Mesenchymal stem cell (in vitro differentiated cells and primary cell): ENCODE data around the gene APOBEC4.

Experiments used
- DNase-seq: peaks from one replicate; pipeline ENCODE4 v3.0.0-alpha.2; 2013
- H2AFZ ChIP-seq: one replicate; pipeline ENCODE4 v1.6.1; 2013; ENCODE audit warnings: low read depth, mild to moderate bottlenecking, control low read depth, inconsistent platforms, low read length, moderate library complexity
- H2AK5ac ChIP-seq: 2 replicates; pipeline ENCODE4 v1.6.1; 2013; ENCODE audit warnings: low read length, moderate library complexity, mild to moderate bottlenecking, inconsistent platforms; ENCODE audit not compliant: severe bottlenecking
- H2BK120ac ChIP-seq: one replicate; pipeline ENCODE4 v1.6.1; 2013; ENCODE audit warnings: low read depth, mild to moderate bottlenecking, inconsistent platforms, low read length, moderate library complexity
- H2BK12ac ChIP-seq, 2 experiments: one replicate each; pipeline ENCODE4 v1.6.1; 2013; ENCODE audit warnings: inconsistent platforms in 2 of 2, low read length in 2 of 2, mild to moderate bottlenecking in 2 of 2, moderate library complexity in 2 of 2, control low read depth in 1 of 2
- H2BK15ac ChIP-seq: one replicate; pipeline ENCODE4 v1.6.1; 2013; ENCODE audit warnings: mild to moderate bottlenecking, low read depth, inconsistent platforms; ENCODE audit not compliant: poor library complexity, severe bottlenecking
- H2BK5ac ChIP-seq: 2 replicates; pipeline ENCODE4 v1.6.1; 2013; ENCODE audit warnings: low read depth, mild to moderate bottlenecking, low read length, control low read depth, inconsistent platforms; ENCODE audit not compliant: poor library complexity, severe bottlenecking
- H3K14ac ChIP-seq, 2 experiments: one replicate each; pipeline ENCODE4 v1.6.1; 2013; ENCODE audit warnings: inconsistent platforms in 2 of 2, low read length in 2 of 2, control low read depth in 1 of 2, mild to moderate bottlenecking in 1 of 2, moderate library complexity in 1 of 2
- H3K18ac ChIP-seq, 2 experiments: one replicate each; pipeline ENCODE4 v1.6.1; 2013; ENCODE audit warnings: inconsistent platforms in 2 of 2, low read length in 2 of 2, control low read depth in 1 of 2, low read depth in 1 of 2, mild to moderate bottlenecking in 1 of 2
- H3K23ac ChIP-seq, 2 experiments: one replicate each; pipeline ENCODE4 v1.6.1; 2013; ENCODE audit warnings: inconsistent platforms in 2 of 2, low read length in 2 of 2, mild to moderate bottlenecking in 2 of 2, moderate library complexity in 2 of 2, control low read depth in 1 of 2
- H3K27ac ChIP-seq: 2 replicates; pipeline ENCODE4 v1.5.1; 2013; ENCODE audit warnings: mild to moderate bottlenecking, moderate library complexity, low read length, control low read depth, inconsistent platforms; ENCODE audit not compliant: poor library complexity, severe bottlenecking
- H3K27me3 ChIP-seq, 2 experiments: 2 replicates each; pipeline versions ENCODE4 v1.6.1 to v1.7.0; 2013; ENCODE audit warnings: low read length in 2 of 2, mild to moderate bottlenecking in 2 of 2, moderate library complexity in 2 of 2, control low read depth in 1 of 2, inconsistent platforms in 1 of 2; ENCODE audit not compliant: control insufficient read depth in 1 of 2, insufficient read depth in 1 of 2
- H3K36me3 ChIP-seq, 2 experiments: 2 replicates each; pipeline versions ENCODE4 v1.6.1 to v1.7.0; 2013; ENCODE audit warnings: low read length in 2 of 2, control low read depth in 1 of 2, inconsistent platforms in 1 of 2, low read depth in 1 of 2, mild to moderate bottlenecking in 1 of 2; ENCODE audit not compliant: insufficient read depth in 2 of 2, control insufficient read depth in 1 of 2
- H3K4ac ChIP-seq, 2 experiments: one replicate each; pipeline ENCODE4 v1.6.1; 2013; ENCODE audit warnings: inconsistent platforms in 2 of 2, low read length in 2 of 2, mild to moderate bottlenecking in 2 of 2, moderate library complexity in 2 of 2, control low read depth in 1 of 2, low read depth in 1 of 2
- H3K4me1 ChIP-seq: 2 replicates; pipeline ENCODE4 v1.6.1; 2013; ENCODE audit warnings: low read depth, low read length, control low read depth; ENCODE audit not compliant: control insufficient read depth, insufficient read depth
- H3K4me2 ChIP-seq: 2 replicates; pipeline ENCODE4 v1.6.1; 2013; ENCODE audit warnings: low read length, mild to moderate bottlenecking, inconsistent platforms; ENCODE audit not compliant: poor library complexity, severe bottlenecking
- H3K4me3 ChIP-seq, 2 experiments: 2 replicates each; pipeline versions ENCODE4 v1.5.1 to v1.7.0; 2013; ENCODE audit warnings: low read length in 2 of 2, mild to moderate bottlenecking in 2 of 2, control low read depth in 1 of 2, low read depth in 1 of 2; ENCODE audit not compliant: insufficient read depth in 1 of 2
- H3K79me1 ChIP-seq: replicated peaks from 2 replicates; pipeline ENCODE4 v1.6.1; 2013; ENCODE audit warnings: mild to moderate bottlenecking, control low read depth, low read length, inconsistent platforms; ENCODE audit not compliant: poor library complexity, severe bottlenecking
- H3K9ac ChIP-seq: 2 replicates; pipeline ENCODE4 v1.7.0; 2013; ENCODE audit warnings: mild to moderate bottlenecking, low read length, moderate library complexity
- H3K9me3 ChIP-seq: 2 replicates; pipeline ENCODE4 v1.7.0; 2013; ENCODE audit warnings: mild to moderate bottlenecking, low read length; ENCODE audit not compliant: control insufficient read depth
- H4K8ac ChIP-seq: one replicate; pipeline ENCODE4 v1.6.1; 2013; ENCODE audit warnings: inconsistent platforms, mild to moderate bottlenecking, low read length, moderate library complexity
- H4K91ac ChIP-seq: one replicate; pipeline ENCODE4 v1.6.1; 2013; ENCODE audit warnings: mild to moderate bottlenecking, low read length, inconsistent platforms
- WGBS: methylation state at CpG from one replicate; pipeline ENCODE4 v1.1.7; 2013; ENCODE audit warnings: mixed read lengths; 5-methylcytosine and 5-hydroxymethylcytosine counted together

The APOBEC4 gene

DNA sequence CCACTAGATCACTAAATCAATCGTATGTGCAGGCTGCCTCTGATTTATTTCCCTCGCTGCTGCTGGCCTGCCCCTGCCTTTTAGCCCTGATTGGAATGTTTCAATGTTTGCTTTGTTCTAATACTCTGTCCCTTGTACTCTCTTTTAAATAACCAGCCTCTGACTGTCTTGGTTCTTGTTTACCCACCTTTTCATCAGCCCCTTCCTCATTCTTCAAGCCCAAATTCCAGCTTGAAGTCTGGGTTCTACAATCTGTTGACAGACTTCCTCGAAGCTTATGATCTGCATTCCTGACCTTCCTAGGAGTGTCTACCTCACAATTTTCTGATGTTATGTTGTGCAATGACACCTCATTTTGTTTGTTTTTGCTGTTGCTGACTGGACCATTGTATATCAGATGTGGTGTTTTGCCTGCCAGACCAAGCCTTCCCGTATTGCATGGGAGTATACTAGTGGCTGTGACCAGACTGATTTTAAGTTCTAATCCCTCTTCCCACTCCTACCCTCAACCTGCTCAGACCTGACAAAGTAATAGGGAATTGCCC lies 46.6 kb upstream of the APOBEC4 start:
- Histone ChIP-seq H4K8ac (no peak overlapping the region), H3K79me1 (peaks cover 4% of the 10 kb centered on the region), H3K14ac (no peak overlapping the region), H3K9me3 (no peaks in the 10 kb centered on the region), H3K18ac (peak overlapping the region in 1 of 2 experiments; percentile 49), H2AK5ac (no peak overlapping the region), H3K4me2 (no peak overlapping the region), H3K4me3 (no peak overlapping the region), H2BK12ac (no peak overlapping the region), H4K91ac (no peak overlapping the region), H3K27ac (no peak overlapping the region), H2BK120ac (no peak overlapping the region), H3K27me3 (no peaks in the 10 kb centered on the region), H3K4ac (peak overlapping the region in 1 of 2 experiments; percentile 46), H3K9ac (no peak overlapping the region), H2BK5ac (no peak overlapping the region), H2BK15ac (no peak overlapping the region), H3K23ac (no peak overlapping the region), H3K36me3 (peaks cover 0 to 7% of the 10 kb centered on the region in 2 experiments), H2AFZ (no peak overlapping the region), H3K4me1 (peaks cover 4% of the 10 kb centered on the region)
- 27% methylated on average over 3 of the region's 4 CpGs for WGBS
- DNase-seq = peak; percentile 44

DNA sequence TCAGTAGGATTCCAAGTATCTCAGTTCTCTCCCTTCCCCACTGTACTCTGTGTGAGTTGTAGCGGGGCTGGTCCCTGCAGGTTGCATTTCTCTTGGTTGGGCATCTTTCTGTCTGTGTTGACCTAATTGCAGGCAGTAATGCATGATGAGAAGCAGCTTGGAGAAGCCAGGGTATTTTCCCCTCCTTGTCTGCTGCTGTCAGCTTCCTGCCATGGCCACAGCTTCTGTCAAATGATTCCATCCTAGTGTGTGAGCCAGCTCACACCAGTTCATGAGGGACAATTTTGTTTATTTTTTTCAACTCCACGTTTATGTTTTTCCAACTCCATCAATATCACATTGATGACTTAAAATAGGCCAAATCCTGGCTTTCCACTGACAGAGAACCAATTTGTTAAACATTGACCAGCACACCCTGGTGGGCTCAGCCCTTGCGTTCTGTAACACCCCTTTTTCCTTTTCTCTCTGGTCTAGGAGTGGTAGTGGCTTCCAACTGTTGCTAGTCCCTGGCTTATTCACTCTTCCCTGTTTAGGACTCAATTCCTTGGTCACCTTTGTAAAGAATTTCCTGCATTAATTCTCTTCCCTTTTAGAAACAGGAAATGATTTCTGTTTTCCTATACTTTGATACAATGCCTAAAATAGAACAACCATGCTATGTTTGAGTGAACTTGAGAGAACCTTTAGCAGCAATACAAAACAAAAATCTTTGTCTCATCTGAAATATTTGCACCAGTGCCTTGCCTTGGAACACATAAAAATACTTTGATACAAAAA lies 44.9 kb upstream of the APOBEC4 start:
- Histone ChIP-seq H3K79me1 (peaks cover 3% of the 10 kb centered on the region), H3K4me1 (peaks cover 4% of the 10 kb centered on the region), H4K8ac (peak overlapping the region; percentile 56), H3K23ac (peak overlapping the region in 1 of 2 experiments; percentile 46), H3K27ac (peak overlapping the region; percentile 29), H2BK15ac (no peak overlapping the region), H3K9ac (no peak overlapping the region), H2AK5ac (no peak overlapping the region), H2BK5ac (no peak overlapping the region), H3K14ac (no peak overlapping the region), H2AFZ (no peak overlapping the region), H2BK120ac (no peak overlapping the region), H3K18ac (no peak overlapping the region), H3K27me3 (no peaks in the 10 kb centered on the region), H3K4me2 (no peak overlapping the region), H2BK12ac (peak overlapping the region in 1 of 2 experiments; percentile 57), H3K4ac (no peak overlapping the region), H3K4me3 (no peak overlapping the region), H4K91ac (no peak overlapping the region), H3K9me3 (no peaks in the 10 kb centered on the region), H3K36me3 (peaks cover 0 to 7% of the 10 kb centered on the region in 2 experiments)
- no peak for DNase-seq
- 63% methylated on average over 3 of the region's 3 CpGs for WGBS

DNA sequence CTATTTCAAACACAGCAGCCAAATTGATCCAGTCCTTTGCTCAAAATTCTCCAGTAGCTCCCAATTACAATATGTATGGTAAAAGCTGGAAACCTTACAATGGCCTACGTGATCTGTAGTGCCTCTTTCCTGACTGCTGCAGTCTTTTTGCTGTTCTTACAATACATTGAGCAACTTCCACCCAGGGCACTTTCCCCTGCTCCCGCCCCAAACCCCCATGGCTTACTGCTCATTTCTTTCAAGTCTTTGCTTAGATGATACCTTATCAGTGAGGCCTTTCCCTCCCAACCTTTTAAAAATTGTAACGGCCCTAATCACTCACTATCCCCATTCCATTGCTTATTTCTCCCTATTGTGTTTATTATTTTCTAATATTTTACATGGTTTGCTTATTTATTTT lies 43.9 kb upstream of the APOBEC4 start:
- 89% methylated on average over 2 of the region's 3 CpGs for WGBS
- Histone ChIP-seq H3K27ac (no peak overlapping the region), H3K18ac (no peak overlapping the region), H4K8ac (no peak overlapping the region), H3K79me1 (peaks cover 3% of the 10 kb centered on the region), H3K4ac (no peak overlapping the region), H3K36me3 (no peaks in the 10 kb centered on the region), H4K91ac (no peak overlapping the region), H2AK5ac (no peak overlapping the region), H3K23ac (no peak overlapping the region), H2BK5ac (no peak overlapping the region), H3K9ac (no peak overlapping the region), H2BK15ac (no peak overlapping the region), H3K9me3 (no peaks in the 10 kb centered on the region), H3K4me1 (peaks cover 4% of the 10 kb centered on the region), H2BK120ac (no peak overlapping the region), H3K14ac (no peak overlapping the region), H3K4me2 (no peak overlapping the region), H2BK12ac (no peak overlapping the region), H3K4me3 (no peak overlapping the region), H2AFZ (no peak overlapping the region), H3K27me3 (no peaks in the 10 kb centered on the region)
- DNase-seq = no peak

DNA sequence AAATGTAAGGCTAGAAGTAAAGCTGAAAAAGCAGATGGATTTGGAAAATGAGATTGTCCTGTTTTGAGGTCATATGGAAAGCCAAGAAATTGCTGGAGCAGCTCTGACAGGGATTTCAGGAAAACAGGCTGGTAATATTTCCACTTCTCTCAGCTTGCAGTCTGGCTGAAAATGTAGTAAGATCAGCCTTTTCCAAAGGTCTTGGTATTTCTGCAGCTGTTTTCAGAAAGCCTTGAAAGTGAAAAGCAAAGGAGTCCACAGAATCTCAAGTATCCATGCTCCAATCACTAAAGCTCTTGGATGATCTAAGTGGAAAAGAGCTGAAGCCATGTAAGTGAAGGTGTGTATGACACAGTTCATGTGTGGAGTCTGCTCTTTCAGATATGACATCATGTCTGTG lies 41.6 kb upstream of the APOBEC4 start:
- H3K23ac ChIP-seq = no peak overlapping the region
- no peak overlapping the region for H2AFZ ChIP-seq
- H3K4ac ChIP-seq = no peak overlapping the region
- H3K4me3 ChIP-seq = no peak overlapping the region
- no peak overlapping the region for H3K4me2 ChIP-seq
- no peak overlapping the region for H2AK5ac ChIP-seq
- H4K8ac ChIP-seq = no peak overlapping the region
- H3K9me3 ChIP-seq = no peaks in the 10 kb centered on the region
- H4K91ac ChIP-seq = no peak overlapping the region
- H3K4me1 ChIP-seq = peaks cover 4% of the 10 kb centered on the region
- H3K79me1 ChIP-seq = peaks cover 5% of the 10 kb centered on the region
- peak overlapping the region in 1 of 2 experiments; percentile 59 for H2BK12ac ChIP-seq
- no peak overlapping the region for H3K18ac ChIP-seq
- no peak overlapping the region for H2BK120ac ChIP-seq
- H3K36me3 ChIP-seq = no peaks in the 10 kb centered on the region
- DNase-seq = no peak
- no peak overlapping the region for H2BK15ac ChIP-seq
- no peak overlapping the region for H3K14ac ChIP-seq
- H3K27ac ChIP-seq = no peak overlapping the region
- H3K9ac ChIP-seq = no peak overlapping the region
- no peak overlapping the region for H2BK5ac ChIP-seq
- no peaks in the 10 kb centered on the region for H3K27me3 ChIP-seq
